Activated naive CD8-positive, alpha-beta T cell treated with anti-CD3 and anti-CD28 coated beads, Interleukin-2, amount 10 ng/mL, durations not matched to agents 7 days and 5 days (primary cell): ENCODE data around the gene PRND. TPM values are rescaled to one million over a fixed set of nuclear protein-coding genes. Genes with fewer than 3 reads are reported as not detected.
"Not testable (repeated sequence)": the region's sequence is repeated elsewhere in the genome, so short reads cannot be mapped to it uniquely, and the experiment has no call there.

Experiments used
- ATAC-seq: fragments of 150-1000 bp; cut with Tn5 transposase; one replicate; pipeline ENCODE4 v1.10.0; 2021; ENCODE audit warnings: low read depth, moderate library complexity
- POLR2A ChIA-PET: fragments of 350-600 bp; sonication (Branson Sonifier 250); formaldehyde crosslinking; loops from one replicate; lab custom pipeline; 2021; ENCODE audit warnings: antibody characterized with exemption; lab: Charles Lee
- DNase-seq: peaks from one replicate; pipeline ENCODE4 v3.0.0; 2021
- H3K27ac Mint-ChIP-seq: one replicate; pipeline ENCODE4 v1.8.0; 2022; ENCODE audit warnings: mild to moderate bottlenecking, mixed read lengths
- H3K27me3 Mint-ChIP-seq: one replicate; pipeline ENCODE4 v1.8.0; 2022; ENCODE audit warnings: mild to moderate bottlenecking, moderate library complexity, mixed read lengths
- H3K36me3 Mint-ChIP-seq: one replicate; pipeline ENCODE4 v1.8.0; 2021; ENCODE audit warnings: mild to moderate bottlenecking, mixed read lengths
- H3K4me1 Mint-ChIP-seq: one replicate; pipeline ENCODE4 v1.8.0; 2021; ENCODE audit warnings: mixed read lengths
- H3K4me3 Mint-ChIP-seq: one replicate; pipeline ENCODE4 v1.8.0; 2022; ENCODE audit warnings: mild to moderate bottlenecking, moderate library complexity, mixed read lengths
- H3K9me3 Mint-ChIP-seq: one replicate; pipeline ENCODE4 v1.8.0; 2021; ENCODE audit warnings: mixed read lengths
- total RNA-seq, 2 experiments: library from RNA; stranded (reverse); gene quantifications; one replicate each; pipeline ENCODE4 v1.2.3, GENCODE V29; 2021

The PRND gene
- total RNA-seq, 2 experiments from 2014 or later, result not detected

- ATAC-seq (no peak), DNase-seq (no peak)
- peaks cover 10% of the 10 kb centered on the region for H3K27me3 Mint-ChIP-seq
These were observed 43.1 kb downstream of the PRND start for GRCh38 chr20:4764805-4765204.

GRCh38 chr20:4765681-4766080 lies 44.0 kb downstream of the PRND start:
- POLR2A ChIA-PET, result no interaction called here
- ATAC-seq, result no peak
- peaks cover 10% of the 10 kb centered on the region for H3K27me3 Mint-ChIP-seq

More at GRCh38 chr20:4764805-4765204, 43.1 kb downstream of the PRND start:
- H3K4me3 Mint-ChIP-seq, result no peak overlapping the region
- H3K4me1 Mint-ChIP-seq, result peaks cover 7% of the 10 kb centered on the region
- H3K27ac Mint-ChIP-seq, result no peak overlapping the region
- H3K9me3 Mint-ChIP-seq, result peaks cover 1% of the 10 kb centered on the region
- POLR2A ChIA-PET, result no interaction called here
- H3K36me3 Mint-ChIP-seq, result peaks cover 3% of the 10 kb centered on the region

GRCh38 chr20:4766631-4767030 lies 44.9 kb downstream of the PRND start:
- Mint-ChIP-seq H3K4me3 (no peak overlapping the region), H3K27ac (no peak overlapping the region), H3K27me3 (peaks cover 13% of the 10 kb centered on the region), H3K9me3 (peaks cover 14% of the 10 kb centered on the region), H3K36me3 (peaks cover 7% of the 10 kb centered on the region), H3K4me1 (peaks cover 3% of the 10 kb centered on the region)
- ATAC-seq, result no peak
- no peak for DNase-seq
- POLR2A ChIA-PET, result no interaction called here

More at GRCh38 chr20:4765681-4766080, 44.0 kb downstream of the PRND start:
- Mint-ChIP-seq H3K9me3 (peaks cover 8% of the 10 kb centered on the region), H3K4me3 (no peak overlapping the region), H3K36me3 (peaks cover 3% of the 10 kb centered on the region), H3K27ac (no peak overlapping the region), H3K4me1 (peaks cover 7% of the 10 kb centered on the region)
- no peak for DNase-seq

- Mint-ChIP-seq H3K36me3 (peaks cover 7% of the 10 kb centered on the region), H3K27me3 (peaks cover 13% of the 10 kb centered on the region), H3K27ac (no peak overlapping the region), H3K4me1 (peaks cover 2% of the 10 kb centered on the region), H3K4me3 (no peak overlapping the region), H3K9me3 (peaks cover 16% of the 10 kb centered on the region)
- DNase-seq (no peak), ATAC-seq (no peak)
- POLR2A ChIA-PET, result no interaction called here
These were observed 45.4 kb downstream of the PRND start for GRCh38 chr20:4767084-4767483.

- H3K27me3 Mint-ChIP-seq, result peaks cover 8% of the 10 kb centered on the region
- DNase-seq, result no peak
These were observed 47.6 kb downstream of the PRND start for GRCh38 chr20:4769328-4769727.

GRCh38 chr20:4770026-4770425 lies 48.3 kb downstream of the PRND start:
- POLR2A ChIA-PET, result no interaction called here
- Mint-ChIP-seq H3K27ac (no peak overlapping the region), H3K9me3 (peaks cover 25% of the 10 kb centered on the region), H3K27me3 (peaks cover 4% of the 10 kb centered on the region), H3K4me3 (no peak overlapping the region), H3K4me1 (peaks cover 2% of the 10 kb centered on the region), H3K36me3 (peaks cover 16% of the 10 kb centered on the region)
- ATAC-seq (no peak), DNase-seq (no peak)

More at GRCh38 chr20:4769328-4769727, 47.6 kb downstream of the PRND start:
- H3K9me3 Mint-ChIP-seq, result peaks cover 25% of the 10 kb centered on the region
- H3K4me1 Mint-ChIP-seq, result peaks cover 2% of the 10 kb centered on the region
- peaks cover 16% of the 10 kb centered on the region for H3K36me3 Mint-ChIP-seq
- POLR2A ChIA-PET, result no interaction called here
- H3K27ac Mint-ChIP-seq, result no peak overlapping the region
- H3K4me3 Mint-ChIP-seq, result no peak overlapping the region
- ATAC-seq, result no peak

GRCh38 chr20:4771004-4771403 lies 49.3 kb downstream of the PRND start:
- Mint-ChIP-seq H3K27ac (no peak overlapping the region), H3K9me3 (peaks cover 25% of the 10 kb centered on the region), H3K27me3 (peaks cover 3% of the 10 kb centered on the region), H3K36me3 (peaks cover 16% of the 10 kb centered on the region), H3K4me3 (no peak overlapping the region), H3K4me1 (peaks cover 2% of the 10 kb centered on the region)
- POLR2A ChIA-PET, result no interaction called here
- DNase-seq (no peak), ATAC-seq (no peak)

- DNase-seq (no peak), ATAC-seq (no peak)
- Mint-ChIP-seq H3K36me3 (peaks cover 16% of the 10 kb centered on the region), H3K27ac (no peak overlapping the region), H3K4me1 (no peaks in the 10 kb centered on the region), H3K4me3 (no peak overlapping the region), H3K27me3 (peaks cover 5% of the 10 kb centered on the region), H3K9me3 (peaks cover 25% of the 10 kb centered on the region)
- POLR2A ChIA-PET, result no interaction called here
These were observed 50.4 kb downstream of the PRND start for GRCh38 chr20:4772132-4772531.

- H3K9me3 Mint-ChIP-seq, result peaks cover 25% of the 10 kb centered on the region
- H3K27me3 Mint-ChIP-seq, H3K4me3 Mint-ChIP-seq, H3K4me1 Mint-ChIP-seq, H3K27ac Mint-ChIP-seq, POLR2A ChIA-PET, ATAC-seq, DNase-seq: not testable (repeated sequence)
- H3K36me3 Mint-ChIP-seq, result peaks cover 16% of the 10 kb centered on the region
These were observed 51.3 kb downstream of the PRND start for GRCh38 chr20:4773014-4773413.

GRCh38 chr20:4773736-4774135 lies 52.0 kb downstream of the PRND start:
- POLR2A ChIA-PET, result no interaction called here
- DNase-seq (no peak), ATAC-seq (no peak)
- no peaks in the 10 kb centered on the region for H3K4me1 Mint-ChIP-seq
- peaks cover 5% of the 10 kb centered on the region for H3K27me3 Mint-ChIP-seq
- no peak overlapping the region for H3K27ac Mint-ChIP-seq
- H3K4me3 Mint-ChIP-seq, result no peak overlapping the region
- peaks cover 25% of the 10 kb centered on the region for H3K9me3 Mint-ChIP-seq
- H3K36me3 Mint-ChIP-seq, result peaks cover 16% of the 10 kb centered on the region

GRCh38 chr20:4774207-4774606 lies 52.5 kb downstream of the PRND start:
- Mint-ChIP-seq H3K36me3 (peaks cover 17% of the 10 kb centered on the region), H3K27ac (no peak overlapping the region), H3K27me3 (peaks cover 5% of the 10 kb centered on the region), H3K4me3 (no peak overlapping the region), H3K9me3 (peaks cover 25% of the 10 kb centered on the region), H3K4me1 (no peaks in the 10 kb centered on the region)
- POLR2A ChIA-PET, result no interaction called here
- DNase-seq, result no peak
- no peak for ATAC-seq

- POLR2A ChIA-PET, result no interaction called here
These were observed 53.8 kb downstream of the PRND start for GRCh38 chr20:4775322-4776078.

GRCh38 chr20:4776079-4776630 lies 54.4 kb downstream of the PRND start:
- peaks cover 12% of the 10 kb centered on the region for H3K9me3 Mint-ChIP-seq
- peaks cover 2% of the 10 kb centered on the region for H3K27me3 Mint-ChIP-seq
- ATAC-seq, result no peak
- no peak for DNase-seq
- H3K27ac Mint-ChIP-seq, result no peak overlapping the region
- peaks cover 12% of the 10 kb centered on the region for H3K4me1 Mint-ChIP-seq
- H3K36me3 Mint-ChIP-seq, result peaks cover 19% of the 10 kb centered on the region
- H3K4me3 Mint-ChIP-seq, result no peak overlapping the region
- POLR2A ChIA-PET, result no interaction called here

More at GRCh38 chr20:4775322-4776078, 53.8 kb downstream of the PRND start:
- ATAC-seq (no peak), DNase-seq (no peak)
- Mint-ChIP-seq H3K36me3 (peaks cover 16% of the 10 kb centered on the region), H3K4me1 (peaks cover 9% of the 10 kb centered on the region), H3K9me3 (peaks cover 19% of the 10 kb centered on the region), H3K27ac (no peak overlapping the region), H3K4me3 (no peak overlapping the region), H3K27me3 (peaks cover 5% of the 10 kb centered on the region)
